Glutamatergic neuron (in vitro differentiated cells): ENCODE data around the gene ASPHD2. TPM values are rescaled to one million over a fixed set of nuclear protein-coding genes. Genes with fewer than 3 reads are reported as not detected.

Source experiments
- DNase-seq: peaks from one replicate; pipeline ENCODE4 v3.0.0; 2022
- H3K27ac Mint-ChIP-seq: one replicate; pipeline ENCODE4 v1.8.0; 2020; ENCODE audit warnings: mild to moderate bottlenecking, mixed read lengths, inconsistent platforms; ENCODE audit not compliant: unreplicated experiment
- H3K27me3 Mint-ChIP-seq: one replicate; pipeline ENCODE4 v1.8.0; 2020; ENCODE audit warnings: mild to moderate bottlenecking, moderate library complexity, mixed read lengths, inconsistent platforms; ENCODE audit not compliant: unreplicated experiment
- H3K36me3 Mint-ChIP-seq: one replicate; pipeline ENCODE4 v1.8.0; 2020; ENCODE audit warnings: mild to moderate bottlenecking, mixed read lengths, inconsistent platforms; ENCODE audit not compliant: unreplicated experiment
- H3K4me1 Mint-ChIP-seq: one replicate; pipeline ENCODE4 v1.8.0; 2020; ENCODE audit warnings: mild to moderate bottlenecking, low read depth, mixed read lengths, inconsistent platforms; ENCODE audit not compliant: unreplicated experiment
- H3K4me3 Mint-ChIP-seq: one replicate; pipeline ENCODE4 v1.8.0; 2020; ENCODE audit warnings: mild to moderate bottlenecking, mixed read lengths, inconsistent platforms; ENCODE audit not compliant: unreplicated experiment
- H3K9me3 Mint-ChIP-seq: one replicate; pipeline ENCODE4 v1.8.0; 2020; ENCODE audit warnings: mild to moderate bottlenecking, moderate library complexity, mixed read lengths, inconsistent platforms; ENCODE audit not compliant: unreplicated experiment
- CTCF ChIP-seq: fragments of 200-600 bp; sonication (generic); IDR thresholded peaks from one replicate; pipeline ENCODE4 v1.5.0; 2021; ENCODE audit not compliant: partially characterized antibody, unreplicated experiment
- total RNA-seq: library from RNA; stranded (reverse); fragmentation: NEBNext Ultra II Directional; extraction: Animal tissue kit (Norgen Biotek cat#: 25700); gene quantifications from one replicate; pipeline ENCODE4 v1.2.1, GENCODE V29; 2021; ENCODE audit not compliant: unreplicated experiment

Gene ASPHD2
- total RNA-seq, 1 donor from 2014 or later: 19.0 TPM

DNA sequence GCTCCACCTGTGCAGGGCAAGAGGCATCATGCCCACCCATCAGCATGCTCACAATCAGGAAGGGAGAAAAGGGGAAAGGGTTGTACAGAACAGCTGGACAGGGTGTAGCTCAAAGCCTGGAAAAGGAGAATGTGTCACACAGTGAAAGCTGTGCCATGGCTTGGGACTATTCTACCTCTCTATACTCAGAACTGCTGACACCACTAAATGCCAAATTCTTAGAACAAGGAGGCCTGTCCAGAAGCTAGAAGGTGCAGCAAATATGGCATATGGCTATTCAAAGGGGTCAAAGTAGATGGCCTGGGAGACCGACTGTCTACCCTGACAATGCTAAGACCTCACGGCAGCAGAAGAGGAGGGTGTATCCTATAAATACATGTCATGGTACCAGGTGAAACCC, 41.7 kb downstream of the ASPHD2 start:
- peaks cover 2% of the 10 kb centered on the region for H3K9me3 Mint-ChIP-seq
- H3K36me3 Mint-ChIP-seq: no peaks in the 10 kb centered on the region
- no peak for DNase-seq
- no peak for TF ChIP-seq CTCF
- H3K27ac Mint-ChIP-seq: no peak overlapping the region
- no peaks in the 10 kb centered on the region for H3K27me3 Mint-ChIP-seq
- H3K4me1 Mint-ChIP-seq: peaks cover 12% of the 10 kb centered on the region
- no peak overlapping the region for H3K4me3 Mint-ChIP-seq

DNA sequence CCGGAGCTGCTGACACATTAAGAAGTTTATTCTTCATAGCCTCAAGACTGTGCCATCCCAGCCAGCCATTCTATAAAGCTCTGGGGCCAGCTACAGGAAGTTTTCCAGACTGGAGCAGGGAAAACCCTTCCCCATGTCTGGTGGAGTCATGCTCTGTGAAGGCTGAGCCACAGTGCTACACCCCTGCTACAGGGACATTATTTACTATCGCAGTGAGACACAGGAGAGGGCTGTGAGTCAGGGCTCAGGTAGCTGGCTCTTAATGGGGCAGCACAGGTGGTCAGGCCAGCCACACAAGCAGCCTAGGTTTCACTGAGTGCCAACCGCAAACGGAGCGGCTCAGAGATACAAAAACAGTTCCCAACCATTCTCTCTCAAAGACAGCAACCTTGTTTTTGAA, 42.5 kb downstream of the ASPHD2 start:
- H3K9me3 Mint-ChIP-seq: no peaks in the 10 kb centered on the region
- peaks cover 5% of the 10 kb centered on the region for H3K4me1 Mint-ChIP-seq
- H3K36me3 Mint-ChIP-seq: no peaks in the 10 kb centered on the region
- no peak overlapping the region for H3K4me3 Mint-ChIP-seq
- H3K27ac Mint-ChIP-seq: no peak overlapping the region
- H3K27me3 Mint-ChIP-seq: no peaks in the 10 kb centered on the region
- DNase-seq: no peak
- TF ChIP-seq CTCF: no peak

DNA sequence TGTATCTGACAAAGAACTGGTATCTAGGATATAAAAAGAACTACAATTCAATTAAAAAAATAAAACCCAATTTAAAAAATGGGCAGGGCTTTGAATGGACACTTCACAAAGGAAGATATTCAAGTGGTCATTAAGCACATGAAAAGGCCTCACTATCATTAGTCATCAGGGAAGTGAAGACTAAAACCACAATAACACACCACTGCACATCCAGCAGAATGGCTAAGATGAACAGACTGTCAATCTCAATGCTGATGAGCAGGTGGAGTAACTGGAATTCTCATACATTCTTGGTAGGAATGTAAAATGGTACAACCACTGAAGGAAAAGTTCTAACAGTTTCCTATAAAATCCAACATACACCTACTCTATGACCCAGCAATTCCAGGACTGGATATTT, 45.6 kb downstream of the ASPHD2 start:
- no peak for DNase-seq
- Mint-ChIP-seq H3K4me1 (peaks cover 14% of the 10 kb centered on the region), H3K4me3 (no peak overlapping the region), H3K9me3 (no peaks in the 10 kb centered on the region), H3K27me3 (no peaks in the 10 kb centered on the region), H3K36me3 (no peaks in the 10 kb centered on the region), H3K27ac (no peak overlapping the region)
- no peak for TF ChIP-seq CTCF

GRCh38 chr22:26476705-26477340, 47.8 kb downstream of the ASPHD2 start:
- no peak overlapping the region for H3K27ac Mint-ChIP-seq
- DNase-seq: no peak
- H3K4me3 Mint-ChIP-seq: no peak overlapping the region
- H3K4me1 Mint-ChIP-seq: peaks cover 21% of the 10 kb centered on the region
- no peaks in the 10 kb centered on the region for H3K9me3 Mint-ChIP-seq
- no peaks in the 10 kb centered on the region for H3K36me3 Mint-ChIP-seq
- TF ChIP-seq CTCF: no peak
- H3K27me3 Mint-ChIP-seq: no peaks in the 10 kb centered on the region

DNA sequence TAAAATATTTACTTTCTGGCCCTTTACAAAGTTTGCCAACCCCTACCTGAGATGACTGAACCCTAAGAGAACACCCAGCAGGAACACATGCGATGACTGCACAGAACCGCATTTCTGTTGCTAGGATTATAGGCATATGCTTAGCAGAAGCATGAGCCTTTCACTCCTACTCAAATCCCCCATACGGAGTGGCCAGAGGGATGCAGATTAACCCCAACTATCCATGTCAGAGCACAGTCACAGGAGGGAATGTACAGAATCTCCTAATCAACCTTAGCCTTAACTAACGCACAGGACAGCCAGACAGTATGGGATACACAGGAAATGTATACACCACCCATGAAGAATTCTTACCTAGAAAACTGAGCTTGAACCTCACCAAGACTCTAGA, 48.3 kb downstream of the ASPHD2 start:
- no peak for DNase-seq
- no peak overlapping the region for H3K4me3 Mint-ChIP-seq
- H3K9me3 Mint-ChIP-seq: no peaks in the 10 kb centered on the region
- H3K27ac Mint-ChIP-seq: peak overlapping the region; percentile 13
- H3K4me1 Mint-ChIP-seq: peaks cover 24% of the 10 kb centered on the region
- H3K27me3 Mint-ChIP-seq: no peaks in the 10 kb centered on the region
- TF ChIP-seq CTCF: no peak
- H3K36me3 Mint-ChIP-seq: no peaks in the 10 kb centered on the region
